Keratinocyte (primary cell): Measurements from ENCODE around the gene SYVN1.

Experiments
- CTCF ChIP-seq, 3 experiments: IDR thresholded peaks in 1 of 3; conservative IDR thresholded peaks in 1 of 3; optimal IDR thresholded peaks in 1 of 3; 2 replicates in 2 of 3; 3 replicates in 1 of 3; pipeline versions ENCODE3 to v1.5.1; 2011; ENCODE audit warnings: low read length in 3 of 3, mild to moderate bottlenecking in 3 of 3, moderate library complexity in 2 of 3, control low read depth in 1 of 3, inconsistent platforms in 1 of 3; ENCODE audit not compliant: insufficient read depth in 2 of 3; ENCODE audit errors: extremely low read depth in 1 of 3
- EZH2 ChIP-seq: IDR thresholded peaks from one replicate; pipeline ENCODE4 v1.6.1; 2012; ENCODE audit warnings: inconsistent platforms, mild to moderate bottlenecking, low read length, moderate library complexity

- TF ChIP-seq CTCF (optimal IDR thresholded peaks at IDR 0.05 in 1 of 3, IDR thresholded peaks at IDR 0.05 in 1 of 3, conservative IDR thresholded peaks at IDR 0.05 in 1 of 3; ENCODE audit: extremely low read depth in 1 of 3, insufficient read depth in 2 of 3, low read length in 3 of 3), result no peak
- TF ChIP-seq EZH2, result no peak
These were observed 50.3 kb downstream of the SYVN1 start, which contains the start of the genes CDCA5 and ZFPL1 for GRCh38 chr11:65083834-65084597.
